ENCODE data around the gene TEX35.

DNA sequence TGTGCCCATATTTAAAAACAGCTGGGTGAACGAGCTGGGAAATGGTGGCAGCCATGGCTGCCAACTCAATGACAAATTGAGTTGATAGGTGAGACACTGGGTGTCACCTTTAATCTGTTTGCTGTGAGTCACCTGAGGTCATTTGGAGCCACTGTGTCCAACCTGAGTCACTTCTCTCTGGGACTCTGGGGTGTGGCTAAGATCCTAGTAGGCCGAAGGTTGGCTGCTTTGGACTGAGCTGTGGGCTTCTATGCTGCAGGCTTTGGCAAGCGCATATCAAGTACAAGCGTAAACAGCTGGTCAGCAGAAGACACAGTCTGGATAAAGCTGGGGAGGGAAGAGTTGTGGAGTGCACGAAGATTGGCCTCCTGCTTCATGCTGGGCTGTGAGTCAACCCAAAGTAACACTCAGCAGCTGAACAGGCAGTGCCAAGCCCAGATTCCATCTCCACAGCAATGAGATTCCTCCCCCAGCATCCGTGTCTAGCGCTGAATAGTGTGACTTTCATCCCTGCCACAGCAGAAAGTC, 24.0 kb downstream of the TEX35 start:
- TF ChIP-seq POLR2AphosphoS5 (IDR thresholded peaks at IDR 0.05) (no peak), EP300 (IDR thresholded peaks at IDR 0.05) (no peak), POLR2A (IDR thresholded peaks at IDR 0.05) (no peak)
- TF ChIP-seq, protein P1, sequence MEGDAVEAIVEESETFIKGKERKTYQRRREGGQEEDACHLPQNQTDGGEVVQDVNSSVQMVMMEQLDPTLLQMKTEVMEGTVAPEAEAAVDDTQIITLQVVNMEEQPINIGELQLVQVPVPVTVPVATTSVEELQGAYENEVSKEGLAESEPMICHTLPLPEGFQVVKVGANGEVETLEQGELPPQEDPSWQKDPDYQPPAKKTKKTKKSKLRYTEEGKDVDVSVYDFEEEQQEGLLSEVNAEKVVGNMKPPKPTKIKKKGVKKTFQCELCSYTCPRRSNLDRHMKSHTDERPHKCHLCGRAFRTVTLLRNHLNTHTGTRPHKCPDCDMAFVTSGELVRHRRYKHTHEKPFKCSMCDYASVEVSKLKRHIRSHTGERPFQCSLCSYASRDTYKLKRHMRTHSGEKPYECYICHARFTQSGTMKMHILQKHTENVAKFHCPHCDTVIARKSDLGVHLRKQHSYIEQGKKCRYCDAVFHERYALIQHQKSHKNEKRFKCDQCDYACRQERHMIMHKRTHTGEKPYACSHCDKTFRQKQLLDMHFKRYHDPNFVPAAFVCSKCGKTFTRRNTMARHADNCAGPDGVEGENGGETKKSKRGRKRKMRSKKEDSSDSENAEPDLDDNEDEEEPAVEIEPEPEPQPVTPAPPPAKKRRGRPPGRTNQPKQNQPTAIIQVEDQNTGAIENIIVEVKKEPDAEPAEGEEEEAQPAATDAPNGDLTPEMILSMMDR (IDR thresholded peaks at IDR 0.05), result no peak

Data from suprapubic skin (tissue), 4 donors.